Ramos (cell line): ENCODE data around the gene RERE.

Source experiments
- in situ Hi-C: fragments of 300-500 bp; cut with MboI; formaldehyde crosslinking; loops from one replicate; pipeline ENCODE4 v1.14.3; 2022; ENCODE audit warnings: low sequenced_read_pairs; ENCODE audit not compliant: unreplicated experiment

The RERE gene

DNA sequence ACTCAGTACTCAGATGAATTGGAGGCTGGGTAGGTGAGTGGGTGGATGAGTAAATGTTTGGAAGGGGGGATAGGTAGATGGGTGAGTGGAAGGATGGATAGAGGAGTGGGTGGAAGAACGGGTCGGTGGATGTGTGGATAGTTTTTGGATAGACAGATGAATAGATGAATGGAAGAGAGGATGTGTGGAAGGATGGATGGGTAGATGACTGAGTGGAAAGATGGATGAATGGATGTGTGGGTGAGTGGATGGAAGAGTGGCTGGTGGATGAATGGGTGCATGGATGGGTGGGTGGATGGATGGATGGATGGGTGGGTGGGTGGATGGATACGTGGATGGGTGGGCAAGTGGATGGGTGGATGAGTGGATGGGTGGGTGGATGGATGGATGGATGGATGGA, 495.8 kb downstream of the RERE start:
- in situ Hi-C loops = no loop called here

DNA sequence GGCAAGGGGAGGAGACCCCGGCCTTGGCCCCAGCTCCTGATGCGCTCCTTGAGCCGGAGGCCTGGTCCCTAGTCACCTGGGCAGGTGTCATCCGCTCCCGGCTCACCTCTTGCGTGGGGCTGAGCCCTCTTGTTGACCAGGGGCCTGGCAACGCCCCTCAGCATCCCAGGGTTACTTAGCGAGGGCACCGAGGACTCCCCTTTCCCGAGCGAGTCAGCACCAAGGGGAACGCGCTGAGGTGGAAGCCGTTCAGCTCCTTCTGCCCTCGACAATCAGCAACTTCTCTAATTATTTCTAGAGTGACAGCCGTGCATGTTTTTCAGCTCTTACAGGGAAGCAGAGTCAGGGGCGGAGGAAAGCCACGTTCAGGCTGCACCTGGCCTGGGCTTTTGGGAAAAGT, 499.0 kb downstream of the RERE start:
- in situ Hi-C loops = no loop called here

- in situ Hi-C loops = no loop called here
Observed at GRCh38 chr1:8317647-8318381, 499.6 kb downstream of the RERE start, which contains the start of gene SLC45A1. TSS of gene SLC45A1 (plus strand) at chr1:8318114. CDS start at chr1:8324330, 6,216 bp downstream.

GRCh38 chr1:8315573-8316475, 501.6 kb downstream of the RERE start:
- in situ Hi-C loops = no loop called here

DNA sequence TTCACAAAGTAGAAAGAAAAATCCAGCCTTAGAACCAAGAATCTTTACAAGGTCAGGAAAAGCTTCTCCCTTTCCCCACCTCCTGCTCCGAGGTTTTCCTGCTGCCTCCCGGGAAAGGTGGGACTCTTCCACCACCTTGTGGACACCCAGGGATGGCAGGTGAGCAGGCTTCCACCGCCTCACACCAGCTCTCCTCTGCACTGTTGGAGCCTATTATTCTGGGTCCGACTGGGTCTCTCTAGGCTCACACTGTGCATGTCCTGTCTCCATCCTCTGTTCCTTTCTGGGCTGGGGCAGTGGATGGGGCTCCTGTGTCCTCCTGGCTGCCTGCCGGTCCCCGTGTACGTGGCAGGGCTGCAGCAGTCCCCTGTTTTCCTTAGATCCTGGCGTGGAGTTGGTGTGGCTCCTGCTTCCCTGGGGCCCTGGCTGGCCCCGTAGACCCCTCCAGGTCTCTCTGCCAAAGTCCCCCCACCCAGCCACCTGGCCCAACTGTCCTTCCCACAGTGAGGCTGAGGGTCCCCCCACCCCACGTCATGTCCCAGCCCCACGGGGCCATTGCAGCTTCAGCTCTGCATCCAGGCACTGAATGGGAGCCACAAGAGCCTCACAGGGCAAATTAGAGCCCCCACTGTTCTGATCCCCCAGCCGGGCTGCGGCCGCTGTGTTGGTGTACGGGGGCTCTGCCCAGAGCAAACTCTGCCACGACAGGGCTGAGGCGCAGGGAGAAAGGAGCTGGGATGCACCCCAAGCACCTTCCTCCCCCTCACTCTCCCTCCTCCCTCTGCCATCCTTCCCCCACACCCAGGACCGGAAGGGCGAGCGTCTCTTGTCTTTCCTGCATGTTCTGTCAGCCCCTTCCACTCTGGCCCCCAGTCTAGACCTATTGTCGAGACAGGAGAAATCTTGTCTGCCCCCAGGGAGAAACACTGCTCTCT, 502.8 kb downstream of the RERE start:
- in situ Hi-C loops = no loop called here

- in situ Hi-C loops = no loop called here
Observed at GRCh38 chr1:8313231-8313630, 504.2 kb downstream of the RERE start.

GRCh38 chr1:8312235-8313218, 504.9 kb downstream of the RERE start:
- in situ Hi-C loops = no loop called here

- in situ Hi-C loops = no loop called here
Observed at GRCh38 chr1:8311068-8311718, 506.2 kb downstream of the RERE start.

- in situ Hi-C loops = no loop called here
Observed at GRCh38 chr1:8307628-8308027, 509.8 kb downstream of the RERE start.

GRCh38 chr1:8303876-8304275, 513.6 kb downstream of the RERE start:
- in situ Hi-C loops = no loop called here

GRCh38 chr1:8303141-8303540, 514.3 kb downstream of the RERE start:
- in situ Hi-C loops = no loop called here
